HepG2 (cell line): ENCODE results near the gene TEAD3.
"Not testable (repeated sequence)": the region's sequence is repeated elsewhere in the genome, so short reads cannot be mapped to it uniquely, and the experiment has no call there.

Source experiments
- ARHGAP35 ChIP-seq: sonication (generic); formaldehyde crosslinking; IDR thresholded peaks from 2 replicates; pipeline ENCODE4 v1.9.0; 2022; ENCODE audit warnings: mild to moderate bottlenecking, inconsistent platforms, moderate library complexity, missing genetic modification reagents, borderline replicate concordance
- ATF3 ChIP-seq: sonication (generic); formaldehyde crosslinking; IDR thresholded peaks from 2 replicates; pipeline ENCODE4 v1.4.0; 2020; ENCODE audit warnings: missing genetic modification reagents
- CEBPG ChIP-seq: IDR thresholded peaks from 2 replicates; pipeline ENCODE4 v1.6.1; 2016
- E2F5 ChIP-seq: sonication (generic); formaldehyde crosslinking; conservative IDR thresholded peaks from 2 replicates; pipeline ENCODE4 v1.4.0; 2020; ENCODE audit warnings: missing genetic modification reagents
- EZH2 ChIP-seq: conservative IDR thresholded peaks from 2 replicates; pipeline ENCODE4 v1.6.1; 2012; ENCODE audit warnings: mild to moderate bottlenecking, low read depth, low read length, moderate library complexity
- FOSL2 ChIP-seq: sonication (generic); formaldehyde crosslinking; IDR thresholded peaks from 2 replicates; pipeline ENCODE4 v1.4.0; 2020; ENCODE audit warnings: missing genetic modification reagents
- KDM1A ChIP-seq: IDR thresholded peaks from 2 replicates; pipeline ENCODE4 v1.6.1; 2016; ENCODE audit warnings: missing compliant biosample characterization
- NCOA2 ChIP-seq: sonication (generic); formaldehyde crosslinking; IDR thresholded peaks from 2 replicates; pipeline ENCODE4 v1.8.0; 2022; ENCODE audit warnings: inconsistent platforms
- PATZ1 ChIP-seq: sonication (generic); formaldehyde crosslinking; IDR thresholded peaks from 2 replicates; pipeline ENCODE4 v1.4.0; 2020; ENCODE audit warnings: missing genetic modification reagents
- YEATS4 ChIP-seq: sonication (generic); formaldehyde crosslinking; IDR thresholded peaks from 2 replicates; pipeline ENCODE4 v1.4.0; 2020; ENCODE audit warnings: missing genetic modification reagents, borderline replicate concordance
- ZFAT ChIP-seq: sonication (generic); formaldehyde crosslinking; conservative IDR thresholded peaks from 2 replicates; pipeline ENCODE4 v1.8.1; 2023; ENCODE audit warnings: missing genetic modification reagents, inconsistent platforms
- ZNF382 ChIP-seq: sonication (generic); formaldehyde crosslinking; IDR thresholded peaks from 2 replicates; pipeline ENCODE4 v1.5.0; 2020; ENCODE audit warnings: missing genetic modification reagents, mild to moderate bottlenecking, borderline replicate concordance
- ZNF776 ChIP-seq: sonication (generic); formaldehyde crosslinking; IDR thresholded peaks from 2 replicates; pipeline ENCODE4 v1.4.0; 2020; ENCODE audit warnings: mild to moderate bottlenecking, missing genetic modification reagents

- TF ChIP-seq ZFAT (CRISPR knock-in tag); YEATS4 (CRISPR knock-in tag); NCOA2 (CRISPR knock-in tag); FOSL2; PATZ1 (CRISPR knock-in tag); EZH2; ZNF776 (CRISPR knock-in tag); E2F5 (CRISPR knock-in tag); ZNF382 (CRISPR knock-in tag); CEBPG (CRISPR knock-in tag); ARHGAP35 (CRISPR knock-in tag); KDM1A; ATF3 (CRISPR knock-in tag): not testable (repeated sequence)
Observed at GRCh38 chr6:35432702-35433101, 64.2 kb downstream of the TEAD3 start.
